ENCODE measurements around the gene OR52E2.

GRCh38 chr11:5088556-5088955, 29.1 kb upstream of the OR52E2 start:
- TF ChIP-seq CTCF (IDR thresholded peaks at IDR 0.05) (no peak), POLR2A (IDR thresholded peaks at IDR 0.05) (no peak)
